Smooth muscle cell (in vitro differentiated cells): Measurements from ENCODE around the gene CPNE5. TPM values are rescaled to one million over a fixed set of nuclear protein-coding genes. Genes with fewer than 3 reads are reported as not detected.
A peak's percentile ranks its signal among the peaks of the same experiment; 100 is the strongest.

Experiments used
- DNase-seq: peaks from one replicate; lab custom pipeline; 2025; ENCODE audit not compliant: unreplicated experiment; lab: John Stamatoyannopoulos, UW
- H2AFZ ChIP-seq: fragments of 200-600 bp; sonication (generic); 2 replicates; pipeline ENCODE4 v1.6.0; 2016; ENCODE audit warnings: antibody characterized with exemption, low read depth, mild to moderate bottlenecking
- H3F3A ChIP-seq: fragments of 200-600 bp; sonication (generic); 2 replicates; pipeline ENCODE4 v1.6.0; 2017; ENCODE audit warnings: antibody characterized with exemption, low read depth
- H3K27ac ChIP-seq: fragments of 200-600 bp; sonication (generic); 2 replicates; pipeline ENCODE4 v1.5.1; 2016; ENCODE audit warnings: low read depth, mild to moderate bottlenecking
- H3K27me3 ChIP-seq: fragments of 200-600 bp; sonication (generic); 2 replicates; pipeline ENCODE4 v1.6.1; 2016; ENCODE audit warnings: low read depth, mild to moderate bottlenecking
- H3K36me3 ChIP-seq: fragments of 200-600 bp; sonication (generic); 2 replicates; pipeline ENCODE4 v1.5.1; 2016; ENCODE audit warnings: low read depth
- H3K4me1 ChIP-seq: fragments of 200-600 bp; sonication (generic); 2 replicates; pipeline ENCODE4 v1.5.1; 2016; ENCODE audit warnings: low read depth
- H3K4me2 ChIP-seq: fragments of 200-600 bp; sonication (generic); 2 replicates; pipeline ENCODE4 v1.6.0; 2016; ENCODE audit warnings: mild to moderate bottlenecking
- H3K4me3 ChIP-seq: fragments of 200-600 bp; sonication (generic); 2 replicates; pipeline ENCODE4 v1.5.1; 2016; ENCODE audit warnings: mild to moderate bottlenecking
- H3K79me2 ChIP-seq: fragments of 200-600 bp; sonication (generic); 2 replicates; pipeline ENCODE4 v1.6.0; 2016; ENCODE audit warnings: low read depth, mild to moderate bottlenecking
- H3K9ac ChIP-seq: fragments of 200-600 bp; sonication (generic); 2 replicates; pipeline ENCODE4 v1.6.0; 2016; ENCODE audit warnings: low read depth
- H3K9me3 ChIP-seq: fragments of 200-600 bp; sonication (generic); replicated peaks from 2 replicates; pipeline ENCODE4 v1.5.1; 2016; ENCODE audit warnings: low read depth
- H4K20me1 ChIP-seq: fragments of 200-600 bp; sonication (generic); 2 replicates; pipeline ENCODE4 v1.6.0; 2016; ENCODE audit warnings: low read depth
- CTCF ChIP-seq: fragments of 200-600 bp; sonication (generic); IDR thresholded peaks from 2 replicates; pipeline ENCODE4 v1.5.1; 2017; ENCODE audit warnings: borderline replicate concordance, mild to moderate bottlenecking, antibody characterized with exemption; ENCODE audit not compliant: insufficient read depth, poor library complexity, severe bottlenecking
- WGBS: methylation state at CpG from one replicate; pipeline ENCODE4 v1.1.7; 2016; ENCODE audit warnings: low lambda C conversion rate; 5-methylcytosine and 5-hydroxymethylcytosine counted together
- polyA plus RNA-seq: library from polyadenylated mRNA; unstranded; fragments of >200 nt; fragmentation: Nextera tagmentation; extraction: Ambion mirVana; gene quantifications from 2 replicates; pipeline ENCODE4 v1.2.1, GENCODE V29; 2016
- total RNA-seq: library from RNA; depleted of rRNA; stranded (reverse); fragments of >200 nt; gene quantifications from 2 replicates; pipeline ENCODE4 v1.2.3, GENCODE V29; 2014

CPNE5 gene
- total and polyA plus RNA-seq, 2 experiments from 2014 or later, result 1.0 TPM; not detected in 1

GRCh38 chr6:36840432-36841403 lies 1.5 kb upstream of the CPNE5 start:
- H3K36me3 ChIP-seq, result no peaks in the 10 kb centered on the region
- H3K27me3 ChIP-seq, result peaks cover 32% of the 10 kb centered on the region
- peak overlapping the region; percentile 52 for H3K4me3 ChIP-seq
- H3K9me3 ChIP-seq, result no peaks in the 10 kb centered on the region
- peaks cover 15% of the 10 kb centered on the region for H3K4me1 ChIP-seq
- H4K20me1 ChIP-seq, result no peaks in the 10 kb centered on the region
- H3K79me2 ChIP-seq, result no peaks in the 10 kb centered on the region
- no peak for TF ChIP-seq CTCF
- 9% methylated on average over 41 of the region's 44 CpGs for WGBS
- H3K9ac ChIP-seq, result no peak overlapping the region
- peak overlapping the region; percentile 86 for H3K4me2 ChIP-seq
- no peak overlapping the region for H3K27ac ChIP-seq
- no peak for DNase-seq
- peak overlapping the region; percentile 33 for H2AFZ ChIP-seq
- peaks cover 4% of the 10 kb centered on the region for H3F3A ChIP-seq

- Histone ChIP-seq H2AFZ (peak overlapping the region; percentile 49), H3K27me3 (peaks cover 33% of the 10 kb centered on the region)
- 5% methylated on average over 13 of the region's 70 CpGs for WGBS
Measured at GRCh38 chr6:36839749-36840431, 646 bp upstream of the CPNE5 start.

GRCh38 chr6:36837686-36838085 lies 1.6 kb downstream of the CPNE5 start:
- H3K4me1 ChIP-seq, result peaks cover 15% of the 10 kb centered on the region
- H4K20me1 ChIP-seq, result no peaks in the 10 kb centered on the region
- H3F3A ChIP-seq, result peaks cover 6% of the 10 kb centered on the region
- no peaks in the 10 kb centered on the region for H3K79me2 ChIP-seq
- H3K9me3 ChIP-seq, result no peaks in the 10 kb centered on the region
- no peak for TF ChIP-seq CTCF
- no peaks in the 10 kb centered on the region for H3K36me3 ChIP-seq
- H3K27ac ChIP-seq, result no peak overlapping the region
- peaks cover 37% of the 10 kb centered on the region for H3K27me3 ChIP-seq
- DNase-seq, result no peak
- 84% methylated on average over 6 of the region's 6 CpGs for WGBS
- H3K4me3 ChIP-seq, result no peak overlapping the region
- no peak overlapping the region for H3K9ac ChIP-seq
- no peak overlapping the region for H3K4me2 ChIP-seq
- no peak overlapping the region for H2AFZ ChIP-seq

More at GRCh38 chr6:36839749-36840431, 646 bp upstream of the CPNE5 start:
- H3K9ac ChIP-seq, result no peak overlapping the region
- DNase-seq, result no peak
- H3K4me1 ChIP-seq, result peaks cover 15% of the 10 kb centered on the region
- H4K20me1 ChIP-seq, result no peaks in the 10 kb centered on the region
- H3K36me3 ChIP-seq, result no peaks in the 10 kb centered on the region
- peaks cover 6% of the 10 kb centered on the region for H3F3A ChIP-seq
- peak overlapping the region; percentile 52 for H3K4me3 ChIP-seq
- H3K4me2 ChIP-seq, result peak overlapping the region; percentile 86
- H3K79me2 ChIP-seq, result no peaks in the 10 kb centered on the region
- no peak overlapping the region for H3K27ac ChIP-seq
- TF ChIP-seq CTCF, result peak; percentile 29
- no peaks in the 10 kb centered on the region for H3K9me3 ChIP-seq
